Large intestine (tissue), 3 donors: ENCODE results near the gene OR2F2. TPM values are rescaled to one million over a fixed set of nuclear protein-coding genes. Genes with fewer than 3 reads are reported as not detected.

Experiments used
- DNase-seq, 2 donors: peaks; one replicate each; pipeline versions ENCODE4 v3.0.0 to v3.0.0-alpha.2; 2013
- H3K27ac ChIP-seq: one replicate; pipeline ENCODE4 v1.5.1; 2013; ENCODE audit warnings: low read length
- H3K27me3 ChIP-seq: 2 replicates; pipeline ENCODE4 v1.6.1; 2013; ENCODE audit warnings: low read length; ENCODE audit not compliant: control insufficient read depth, insufficient read depth
- H3K36me3 ChIP-seq: 2 replicates; pipeline ENCODE4 v1.6.1; 2013; ENCODE audit warnings: low read length; ENCODE audit not compliant: control insufficient read depth, insufficient read depth
- H3K4me1 ChIP-seq: one replicate; pipeline ENCODE4 v1.6.1; 2013; ENCODE audit warnings: low read length; ENCODE audit not compliant: control insufficient read depth, insufficient read depth
- H3K4me3 ChIP-seq: one replicate; pipeline ENCODE4 v1.5.1; 2013; ENCODE audit warnings: low read length
- H3K9me3 ChIP-seq: one replicate; pipeline ENCODE4 v1.6.1; 2013; ENCODE audit warnings: mild to moderate bottlenecking, low read depth, low read length, moderate library complexity; ENCODE audit not compliant: control insufficient read depth
- WGBS: methylation state at CpG from one replicate; pipeline ENCODE4 v1.1.5; 2013; ENCODE audit warnings: low lambda C conversion rate; ENCODE audit not compliant: insufficient coverage; 5-methylcytosine and 5-hydroxymethylcytosine counted together
- polyA plus RNA-seq: library from polyadenylated mRNA; unstranded; fragments of 120-200 nt; gene quantifications from one replicate; pipeline ENCODE4 v1.2.1, GENCODE V29; 2013

The OR2F2 gene
- polyA plus RNA-seq, 1 donor = not detected

DNA sequence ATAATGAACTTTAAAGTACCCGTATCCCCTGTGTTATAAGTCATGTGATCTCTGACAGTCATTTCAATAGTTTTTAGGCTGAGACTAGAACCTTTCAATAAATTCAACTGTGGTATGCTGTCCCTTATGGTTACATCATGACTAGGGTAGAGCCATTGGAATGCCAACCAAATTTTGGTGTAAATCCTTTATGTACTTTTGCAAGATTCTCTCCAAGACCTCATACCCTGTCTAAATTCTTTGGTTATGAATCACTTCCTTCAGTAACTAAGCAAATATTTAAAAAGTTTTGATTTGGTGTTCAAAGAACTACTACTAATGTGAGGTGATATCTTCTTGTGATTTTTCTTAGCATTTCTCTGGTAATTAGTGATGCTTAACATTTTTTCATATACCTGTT, 44.3 kb downstream of the OR2F2 start:
- Histone ChIP-seq H3K4me1 (peaks cover 9% of the 10 kb centered on the region), H3K4me3 (no peak overlapping the region), H3K27ac (no peak overlapping the region), H3K9me3 (peaks cover 5% of the 10 kb centered on the region), H3K36me3 (no peaks in the 10 kb centered on the region), H3K27me3 (no peaks in the 10 kb centered on the region)
- no CpG with 5 or more reads among the region's 1 CpG for WGBS
- DNase-seq = no peak

DNA sequence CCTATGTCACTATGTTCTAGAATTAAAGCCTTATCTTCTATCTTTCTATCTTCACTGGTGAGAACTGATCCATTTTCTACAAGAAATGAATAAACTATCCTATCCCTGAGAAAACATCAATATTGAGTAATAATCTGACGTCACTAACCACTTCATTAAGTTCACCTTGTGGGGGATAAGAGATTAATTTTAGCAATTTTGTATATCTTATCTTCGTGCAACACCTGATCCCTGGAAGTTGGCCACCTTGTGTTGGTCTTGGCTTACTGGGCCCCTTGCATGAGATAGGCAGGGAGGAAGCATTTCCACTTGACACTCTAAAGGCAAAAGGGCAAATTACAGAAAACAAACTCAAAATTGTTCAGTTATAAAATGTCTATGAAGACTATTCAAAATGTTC, 45.0 kb downstream of the OR2F2 start:
- no CpG with 5 or more reads among the region's 2 CpGs for WGBS

DNA sequence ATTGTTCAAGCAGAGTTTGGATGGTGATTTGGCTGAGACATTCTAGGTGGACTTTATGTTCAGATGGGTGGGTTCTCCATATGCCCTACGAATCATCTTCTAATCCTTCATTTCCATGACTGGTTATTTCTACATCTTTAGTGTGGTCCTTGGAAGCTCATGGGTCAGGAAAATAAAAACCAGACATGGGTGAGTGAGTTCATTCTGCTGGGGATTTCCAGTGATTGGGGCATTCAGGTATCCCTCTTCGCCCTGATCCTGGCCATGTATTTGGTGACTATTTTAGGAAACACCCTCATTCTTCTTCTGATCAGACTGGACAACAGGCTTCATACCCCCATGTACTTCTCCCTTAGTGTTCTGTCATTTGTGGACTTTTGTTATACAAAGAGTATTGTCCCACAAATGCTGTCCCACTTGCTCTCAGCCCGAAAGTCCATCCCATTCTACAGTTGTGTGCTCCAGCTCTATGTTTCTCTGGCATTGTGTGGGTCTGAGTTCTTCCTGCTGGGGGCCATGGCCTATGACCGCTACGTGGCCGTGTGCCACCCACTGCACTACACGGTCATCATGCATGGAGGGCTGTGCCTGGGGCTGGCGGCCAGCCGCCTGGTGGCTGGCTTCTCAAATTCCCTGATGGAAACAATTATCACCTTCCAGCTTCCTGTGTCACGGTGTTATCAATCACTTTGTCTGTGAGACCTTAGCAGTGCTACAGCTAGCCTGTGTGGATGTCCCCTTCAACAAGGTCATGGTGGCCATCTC, 45.9 kb downstream of the OR2F2 start:
- DNase-seq = no peak
- Histone ChIP-seq H3K27me3 (no peaks in the 10 kb centered on the region), H3K4me3 (no peak overlapping the region), H3K9me3 (peaks cover 5% of the 10 kb centered on the region), H3K4me1 (no peaks in the 10 kb centered on the region), H3K27ac (no peak overlapping the region), H3K36me3 (no peaks in the 10 kb centered on the region)
- 100% methylated on average over 1 of the region's 10 CpGs for WGBS

More for the DNA sequence above, 45.0 kb downstream of the OR2F2 start:
- DNase-seq = peak in 1 of 2 donors; percentile 26
- Histone ChIP-seq H3K4me3 (no peak overlapping the region), H3K27ac (no peak overlapping the region), H3K4me1 (peaks cover 5% of the 10 kb centered on the region), H3K36me3 (no peaks in the 10 kb centered on the region), H3K27me3 (no peaks in the 10 kb centered on the region), H3K9me3 (peaks cover 5% of the 10 kb centered on the region)

DNA sequence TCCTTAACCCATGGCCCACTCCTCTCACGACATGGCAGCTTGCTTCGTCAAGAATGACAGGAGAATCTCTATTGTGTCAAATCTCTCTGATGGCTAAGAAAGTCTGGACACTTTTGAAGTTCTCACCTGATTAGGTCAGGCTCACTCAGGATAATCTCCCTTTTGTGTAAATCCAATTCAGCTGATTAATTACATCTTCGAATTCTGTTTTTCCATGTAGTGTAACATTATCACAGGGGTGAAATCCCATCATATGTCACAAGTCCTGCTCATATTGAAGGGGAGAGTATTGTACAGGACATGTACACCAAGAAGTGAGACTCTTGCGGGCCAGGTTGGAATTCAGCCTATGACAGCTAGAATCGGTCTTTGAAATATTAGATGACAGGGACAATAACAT, 48.9 kb downstream of the OR2F2 start:
- Histone ChIP-seq H3K27ac (no peak overlapping the region), H3K36me3 (no peaks in the 10 kb centered on the region), H3K27me3 (no peaks in the 10 kb centered on the region), H3K4me1 (no peaks in the 10 kb centered on the region), H3K4me3 (no peak overlapping the region), H3K9me3 (peaks cover 5% of the 10 kb centered on the region)
- no CpG with 5 or more reads among the region's 5 CpGs for WGBS
- no peak for DNase-seq

Other genes starting within 250 kb of the OR2F2 start
- not detected for gene CTAGE6, start 177.5 kb upstream of the OR2F2 start, polyA plus RNA-seq
- gene TCAF1, start 33.1 kb upstream of the OR2F2 start, polyA plus RNA-seq = 54.1 TPM
- gene OR2F1, start 19.6 kb downstream of the OR2F2 start, polyA plus RNA-seq = 0.13 TPM
- not detected for gene OR6B1, start 65.1 kb downstream of the OR2F2 start, polyA plus RNA-seq
- gene OR2A5, start 113.7 kb downstream of the OR2F2 start, polyA plus RNA-seq = under 0.01 TPM
- gene OR2A25, start 134.6 kb downstream of the OR2F2 start, polyA plus RNA-seq = not detected
- 0.04 TPM for gene OR2A12, start 151.0 kb downstream of the OR2F2 start, polyA plus RNA-seq
- not detected for gene OR2A2, start 174.3 kb downstream of the OR2F2 start, polyA plus RNA-seq
- 0.07 TPM for gene OR2A14, start 187.9 kb downstream of the OR2F2 start, polyA plus RNA-seq
- gene CTAGE4, start 248.2 kb downstream of the OR2F2 start, polyA plus RNA-seq = 18.7 TPM